Amniotic stem cell (primary cell): Measurements from ENCODE around the gene PRKCE.

Experiments used
- DNase-seq: peaks from one replicate; lab custom pipeline; 2025; lab: John Stamatoyannopoulos, UW

The PRKCE gene

DNA sequence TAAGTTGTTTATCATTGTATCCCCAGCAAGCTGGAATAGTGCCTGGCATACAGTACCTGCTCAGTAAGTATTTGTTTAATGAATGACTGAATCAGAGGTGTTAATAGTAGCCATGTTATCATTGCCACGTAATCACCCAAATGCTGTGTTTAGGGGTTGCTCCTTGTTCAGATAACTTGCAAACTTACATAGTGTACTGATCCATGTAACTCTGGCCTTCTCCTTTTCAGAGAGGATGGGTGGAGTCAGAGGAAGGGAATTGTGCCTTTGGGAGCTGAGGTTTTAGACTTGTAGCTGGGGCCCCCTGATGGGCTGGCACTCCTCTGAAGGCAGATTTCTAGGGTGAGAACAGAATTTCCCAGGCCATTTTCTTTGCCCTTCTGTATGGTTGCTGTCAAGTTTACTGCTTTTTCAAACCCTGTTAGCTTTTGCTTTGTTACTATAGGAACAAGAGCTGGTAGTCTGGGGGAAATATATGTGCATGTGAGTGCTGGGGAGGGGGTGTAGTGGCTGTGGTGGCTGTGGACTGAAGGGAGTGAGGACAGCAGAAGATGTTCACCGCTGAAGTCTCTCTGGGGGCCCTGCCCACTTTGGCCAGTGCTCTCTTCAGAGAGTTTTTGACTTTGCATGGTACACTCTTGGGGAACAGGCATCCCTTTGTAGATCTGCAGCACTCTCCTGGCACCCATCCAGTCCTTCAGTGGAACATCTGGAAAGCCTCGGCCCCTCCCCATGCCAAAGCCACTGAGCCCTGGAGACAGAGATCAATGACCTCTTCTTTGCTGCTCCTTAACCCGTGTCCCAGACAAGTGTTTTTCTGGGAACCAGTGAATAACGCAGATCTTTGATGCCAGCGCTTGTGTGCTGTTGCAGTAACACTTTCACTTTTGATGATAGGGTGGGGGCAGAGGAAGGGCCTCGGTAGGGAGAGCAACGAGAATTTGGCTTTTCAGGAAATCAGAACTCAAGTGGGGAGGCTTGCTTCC is 209.0 kb downstream of the PRKCE start:
- DNase-seq: no peak

DNA sequence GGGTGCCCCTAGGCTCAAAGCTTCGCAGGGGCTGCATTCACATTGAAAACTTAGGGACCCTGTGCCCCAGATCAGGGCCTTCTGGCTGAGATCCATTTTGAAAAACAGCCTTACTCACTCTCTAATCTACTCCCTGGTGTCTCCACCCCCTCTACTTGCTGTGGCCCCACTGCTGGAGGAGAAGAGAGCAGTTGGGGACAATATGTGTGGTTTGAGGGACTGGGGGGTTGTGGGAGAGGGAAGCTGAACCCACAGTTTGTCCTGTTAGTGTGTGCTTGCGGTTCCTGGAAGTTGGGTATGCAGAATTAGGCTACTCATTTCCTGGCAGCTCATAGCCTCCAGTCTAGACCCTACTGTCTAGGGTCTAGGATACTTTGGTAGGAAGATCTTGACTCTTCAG is 211.4 kb downstream of the PRKCE start:
- DNase-seq: no peak

DNA sequence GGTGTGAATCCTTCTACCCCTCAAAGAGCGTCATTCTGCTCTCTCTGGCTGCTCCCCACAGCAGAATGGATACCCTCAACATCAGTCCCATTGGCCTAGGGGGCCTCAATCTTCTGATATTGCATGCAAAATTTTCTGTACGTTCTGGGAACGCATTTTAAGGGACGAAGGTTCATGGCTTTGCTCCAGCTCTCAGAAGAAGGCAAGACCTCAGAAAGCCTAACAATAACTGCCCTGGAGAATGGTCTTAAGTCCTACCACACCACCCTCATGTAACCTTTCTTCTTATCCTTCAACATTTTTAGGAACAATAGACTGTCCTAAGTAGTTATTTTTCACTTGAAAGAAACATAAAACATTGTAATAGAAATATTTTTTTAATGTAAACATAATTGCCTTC is 212.6 kb downstream of the PRKCE start:
- no peak for DNase-seq

DNA sequence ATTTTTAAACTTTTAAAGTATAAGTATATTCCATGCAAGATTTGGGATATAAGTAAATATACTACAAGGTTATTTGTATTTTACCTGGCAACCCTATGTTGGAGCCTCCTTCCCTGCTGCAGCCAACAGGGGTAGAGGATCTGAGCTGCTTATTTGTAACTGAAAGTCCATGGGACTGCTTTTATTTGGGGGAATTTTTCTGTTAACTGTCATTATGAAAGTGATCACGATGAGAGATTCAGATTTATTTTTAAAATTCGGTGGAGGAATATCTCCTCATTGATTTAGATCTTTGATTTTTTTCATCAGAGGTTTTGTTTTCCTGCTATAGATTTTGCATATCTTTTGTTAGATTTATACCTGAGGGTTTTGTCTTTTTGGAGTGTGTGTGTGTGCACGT is 215.9 kb downstream of the PRKCE start:
- DNase-seq: no peak

DNA sequence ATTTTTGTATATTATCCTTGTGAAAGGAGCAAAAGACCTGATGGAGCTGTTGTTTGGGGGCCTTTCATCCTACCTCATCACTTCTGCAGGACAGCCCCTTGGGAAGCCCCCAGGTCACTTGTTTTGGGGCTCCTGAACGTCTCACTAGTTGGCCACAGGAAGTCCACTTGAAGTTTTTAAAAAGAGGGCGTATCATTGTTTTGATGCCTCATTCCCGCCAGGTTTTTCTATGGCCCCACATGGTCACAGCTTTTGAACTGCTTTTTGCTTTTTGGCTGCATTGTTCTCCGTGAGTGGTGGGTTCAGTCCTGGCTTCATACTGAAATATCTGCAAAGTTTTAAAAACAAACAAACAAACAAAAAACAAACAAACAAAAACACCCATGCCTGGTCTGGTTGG is 216.3 kb downstream of the PRKCE start:
- DNase-seq: no peak

DNA sequence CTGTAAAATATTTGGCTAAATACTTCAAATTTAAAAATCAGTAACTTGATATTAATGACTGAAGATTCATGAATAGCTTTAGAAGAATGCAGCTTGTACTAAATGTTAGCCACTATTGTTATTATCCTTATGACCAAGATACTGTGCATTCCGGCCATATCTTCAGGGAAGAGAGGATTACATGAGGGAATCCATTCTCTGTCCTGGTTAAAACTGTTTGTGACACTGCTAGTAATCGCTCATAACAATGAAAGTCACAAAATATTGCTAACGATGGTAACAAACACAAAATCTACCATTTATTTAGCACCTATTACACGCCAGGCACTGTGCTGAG is 217.7 kb downstream of the PRKCE start:
- DNase-seq: no peak

DNA sequence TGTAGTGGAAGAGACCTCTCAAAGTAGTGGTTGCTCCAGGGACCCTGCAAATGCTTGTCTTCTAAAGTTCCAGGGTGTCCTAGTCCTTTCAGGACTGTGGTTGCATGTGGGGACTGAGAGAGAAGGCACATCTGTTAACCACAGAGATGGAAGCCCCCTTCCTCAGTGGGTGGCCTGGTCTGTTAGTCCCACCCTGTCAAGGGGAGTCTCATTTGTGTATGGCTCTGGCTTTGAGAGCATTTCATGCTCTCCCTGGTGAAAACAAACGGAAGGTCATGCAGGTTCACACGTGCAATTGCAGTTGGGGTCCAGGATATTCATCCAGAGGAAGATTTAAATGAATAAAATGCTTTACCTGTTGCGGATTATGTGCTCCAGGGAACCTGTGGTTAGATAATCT is 219.6 kb downstream of the PRKCE start:
- no peak for DNase-seq

DNA sequence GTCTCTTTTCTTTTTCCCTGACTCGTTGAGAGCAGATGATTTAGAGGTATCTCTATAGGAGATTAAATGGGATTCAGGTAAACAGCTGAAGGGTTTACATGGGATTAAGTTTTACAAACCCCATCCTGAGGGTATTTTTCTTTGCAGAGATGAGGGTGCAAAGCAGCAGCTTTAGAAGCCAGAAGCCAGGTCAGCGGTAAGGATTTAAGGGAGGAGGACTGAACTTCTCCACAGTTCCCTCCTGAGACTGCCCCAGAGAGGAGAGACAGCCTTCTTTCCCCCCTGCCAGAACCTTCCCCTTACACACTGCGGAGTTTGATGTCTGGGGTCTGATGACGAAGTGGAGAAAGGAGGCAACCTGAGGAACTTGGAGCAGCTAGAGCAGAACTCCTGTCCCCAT is 220.1 kb downstream of the PRKCE start:
- no peak for DNase-seq

DNA sequence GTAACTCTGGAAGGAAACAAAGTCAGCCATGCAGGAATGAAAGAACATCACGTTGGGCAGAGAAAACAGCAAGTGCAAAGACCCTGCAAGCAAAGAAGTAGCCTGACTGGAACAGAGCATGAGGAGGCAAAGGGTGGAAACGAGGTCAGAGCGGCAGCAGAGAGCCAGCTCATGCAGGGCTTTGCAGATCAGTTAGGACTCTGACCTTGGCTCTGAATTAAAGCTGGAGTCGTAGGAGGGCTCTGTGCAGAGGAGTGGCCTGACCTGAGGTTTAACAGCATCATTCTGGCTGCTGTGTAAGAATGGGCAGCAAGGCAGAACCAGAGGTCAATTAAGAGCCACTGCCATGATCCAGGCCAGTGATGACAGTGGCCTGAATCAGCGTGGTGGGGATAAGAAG is 220.7 kb downstream of the PRKCE start:
- no peak for DNase-seq

DNA sequence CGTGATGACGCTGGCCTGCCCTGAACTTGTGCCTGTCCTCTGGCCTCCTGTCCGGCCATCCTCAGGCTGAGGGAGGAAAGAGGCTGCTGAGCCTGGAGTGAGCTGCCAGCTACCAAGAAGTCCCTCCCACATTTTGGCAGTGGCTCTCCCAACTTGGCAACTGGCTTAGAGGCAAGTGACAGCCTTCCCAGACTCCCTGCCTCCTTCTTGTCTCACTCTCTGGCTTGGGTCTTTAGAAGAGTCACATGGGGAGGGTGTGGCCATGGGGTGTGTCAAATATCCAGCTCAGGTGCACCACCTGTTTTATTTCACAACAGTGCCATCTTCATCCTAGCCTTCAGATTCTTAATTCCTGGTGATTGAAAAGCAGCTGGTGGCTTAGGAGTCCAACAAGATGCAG is 222.9 kb downstream of the PRKCE start:
- DNase-seq: no peak

DNA sequence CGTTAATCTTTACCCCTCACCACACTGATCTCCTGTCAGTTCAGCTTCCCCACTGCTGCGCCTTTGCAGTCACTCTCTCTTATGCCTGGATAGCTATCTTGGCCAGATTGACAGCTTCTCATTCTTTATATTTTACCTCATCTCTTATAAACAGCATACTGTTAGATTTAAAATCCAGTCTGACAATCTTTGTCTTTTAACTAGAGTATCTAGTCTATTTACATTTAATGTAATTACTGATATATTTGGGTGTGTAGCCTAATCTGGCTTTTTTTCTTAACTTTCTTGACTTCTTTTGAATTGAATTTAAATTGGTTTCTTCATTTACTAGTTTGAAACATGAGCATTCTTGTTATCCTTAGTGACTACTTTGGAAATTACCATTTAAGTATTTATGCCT is 225.1 kb downstream of the PRKCE start:
- no peak for DNase-seq

DNA sequence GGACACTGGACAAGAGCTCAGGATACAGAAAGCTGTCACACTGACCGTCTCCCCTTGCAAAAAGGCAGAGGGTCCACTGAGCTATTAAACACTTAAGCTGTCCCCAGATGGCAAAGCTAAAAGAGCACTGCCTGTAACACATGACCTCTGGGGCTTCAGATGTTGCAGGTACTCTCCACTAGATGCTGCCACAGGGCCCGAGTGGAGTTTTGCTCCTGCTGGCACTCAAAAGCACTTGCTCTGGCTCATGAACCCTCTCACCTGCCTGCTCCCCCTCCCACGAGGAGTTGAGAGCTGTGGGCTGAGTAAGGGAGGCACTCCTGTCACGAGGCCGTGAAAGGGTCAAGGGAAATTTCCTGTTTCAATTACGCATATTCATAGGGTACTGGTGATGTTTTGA is 227.9 kb downstream of the PRKCE start:
- DNase-seq: no peak

DNA sequence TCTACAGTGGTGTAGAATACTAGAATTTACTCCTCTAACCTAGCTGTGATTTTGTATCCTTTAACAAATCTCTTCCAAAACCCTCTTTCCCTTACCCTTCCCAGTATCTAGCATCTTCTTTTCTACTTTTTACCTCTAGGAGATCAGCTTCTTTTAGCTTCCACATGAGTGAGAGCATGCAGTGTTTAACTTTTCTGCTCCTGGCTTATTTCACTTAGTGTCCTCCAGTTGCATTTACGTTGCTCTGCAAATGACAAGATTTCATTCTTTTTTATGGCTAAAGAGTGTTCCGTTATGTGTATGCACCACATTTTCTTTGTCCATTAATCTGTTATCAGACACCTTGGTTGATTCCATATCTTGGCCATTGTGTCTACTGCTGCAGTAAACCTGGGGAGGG is 228.5 kb downstream of the PRKCE start:
- DNase-seq: no peak

DNA sequence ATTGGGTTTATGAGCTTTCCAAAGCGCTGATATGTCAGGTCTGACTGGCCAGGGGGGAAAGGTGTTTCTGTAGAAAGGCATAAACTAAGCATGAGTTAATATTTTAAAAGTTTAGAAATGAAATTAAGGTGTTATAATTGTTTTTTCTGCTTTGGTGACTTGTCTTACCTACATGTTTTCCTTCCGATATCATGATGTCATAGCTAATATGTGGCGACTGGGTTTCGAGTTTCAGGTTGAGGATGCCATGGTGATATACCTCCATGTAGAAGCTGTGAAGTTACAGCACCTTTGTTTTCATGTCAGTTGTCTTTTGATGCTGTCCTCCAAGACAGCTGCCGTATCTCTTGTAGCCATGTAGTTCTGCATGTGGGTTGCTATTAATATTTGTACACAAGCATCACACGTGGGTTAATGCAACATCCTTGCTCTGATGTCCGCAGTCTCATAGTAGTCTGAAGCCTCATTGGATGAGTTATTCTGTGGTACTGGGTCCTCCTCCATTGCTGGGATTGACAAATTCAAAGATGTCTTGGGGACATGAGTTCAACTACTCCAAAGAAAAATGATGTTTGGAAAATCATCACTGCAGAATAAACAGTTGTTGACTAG is 230.6 kb downstream of the PRKCE start:
- DNase-seq: no peak

DNA sequence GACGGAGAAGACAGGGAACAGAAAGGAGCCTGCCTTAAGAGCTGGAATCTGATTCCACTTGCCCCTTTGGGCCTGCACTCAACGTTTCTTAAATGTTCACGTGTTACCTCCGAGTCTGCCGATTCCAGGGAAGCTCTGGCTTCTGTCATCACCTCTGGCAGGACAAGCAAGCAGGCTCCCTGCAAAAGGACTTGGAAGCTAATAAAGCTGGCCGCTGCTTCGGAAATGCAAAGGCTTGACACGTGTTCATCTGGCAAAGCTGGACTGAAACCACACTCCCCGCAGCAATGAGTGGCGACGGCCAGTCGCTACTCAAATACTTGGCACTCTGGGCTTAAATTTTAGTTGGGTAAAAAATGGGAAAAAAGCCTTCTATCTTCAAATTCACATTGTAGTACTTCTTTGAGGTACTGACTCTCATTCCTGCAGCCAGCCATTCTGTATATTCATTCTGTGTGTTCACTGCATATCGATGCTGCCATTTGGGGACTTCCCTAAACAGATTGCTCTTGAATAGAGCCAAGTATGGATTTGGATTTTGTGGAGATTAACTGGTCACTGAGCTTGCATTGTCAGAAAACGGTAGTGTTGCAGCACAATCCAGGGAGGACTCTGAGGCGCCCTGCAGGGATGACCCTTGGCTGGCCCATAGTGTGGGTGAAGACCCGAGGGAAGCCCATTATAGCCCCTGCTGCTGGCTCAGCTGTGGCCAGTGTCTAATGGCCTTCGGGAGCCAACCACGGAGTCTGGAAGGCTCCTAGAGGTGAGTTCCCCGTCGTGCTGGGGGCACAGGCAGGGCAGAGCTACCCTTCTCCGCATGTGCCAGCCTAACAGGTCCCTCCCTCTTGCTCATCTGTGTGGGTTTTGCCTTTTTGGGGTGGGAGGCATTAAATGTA is 231.5 kb downstream of the PRKCE start:
- DNase-seq: no peak

DNA sequence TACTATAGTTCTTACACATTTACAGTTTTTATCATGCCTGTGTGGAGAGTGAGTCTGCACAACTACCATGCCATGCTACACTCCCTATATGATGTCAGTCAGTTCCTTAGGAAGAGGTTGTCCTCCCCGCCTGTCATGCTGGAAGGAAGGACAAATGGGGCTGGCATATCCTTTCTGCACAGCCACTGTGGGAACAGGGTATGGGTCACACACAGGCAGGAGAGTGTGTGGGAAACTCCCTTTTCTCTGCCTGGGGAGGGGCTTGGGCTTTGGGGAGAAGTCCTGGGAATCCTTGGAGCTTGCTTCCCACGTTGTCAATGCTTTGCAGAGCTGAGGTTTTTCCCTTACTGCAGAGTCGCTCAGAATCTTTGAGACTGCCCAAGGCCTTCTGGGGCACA is 232.1 kb downstream of the PRKCE start:
- no peak for DNase-seq

DNA sequence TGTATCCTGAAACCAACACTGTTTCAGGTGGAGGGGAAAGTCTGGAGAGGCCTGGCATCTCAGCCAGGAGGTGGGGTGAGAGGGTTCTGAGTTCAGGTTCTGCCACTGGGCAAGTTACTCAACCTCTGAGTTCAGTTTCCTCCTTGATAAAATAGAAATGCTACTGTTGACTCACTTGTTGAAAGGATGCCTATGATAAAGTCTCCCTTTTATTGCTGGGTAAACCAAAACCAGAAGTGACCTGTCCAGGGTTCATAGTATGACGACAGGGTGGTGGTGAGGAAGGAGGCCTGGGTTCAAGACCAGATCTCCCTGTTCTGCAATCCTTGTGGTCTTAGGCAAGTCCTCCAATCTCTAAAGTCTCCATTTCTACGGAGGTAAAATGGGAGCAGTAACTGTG is 232.7 kb downstream of the PRKCE start:
- no peak for DNase-seq

DNA sequence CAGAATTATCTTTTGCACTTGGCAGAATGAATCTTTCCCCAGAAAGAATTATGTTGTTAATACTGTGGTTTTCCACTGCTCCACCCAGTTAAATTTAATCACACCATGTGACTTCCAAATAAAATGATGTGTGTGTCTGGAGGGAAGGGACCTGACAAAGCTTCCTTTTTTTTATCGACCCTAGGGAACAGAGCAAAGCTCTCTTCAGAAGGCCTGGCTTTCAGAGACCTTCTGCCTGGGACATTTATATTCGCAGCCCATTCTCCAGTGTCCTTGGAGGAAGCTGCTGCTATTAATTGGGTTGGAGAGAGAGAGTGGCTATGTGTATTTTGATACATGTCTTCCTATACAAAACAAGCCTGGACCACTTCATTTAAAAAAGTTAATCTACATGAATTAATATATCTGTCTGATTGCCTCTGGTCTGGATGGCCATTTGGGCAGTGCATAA is 233.7 kb downstream of the PRKCE start:
- no peak for DNase-seq

DNA sequence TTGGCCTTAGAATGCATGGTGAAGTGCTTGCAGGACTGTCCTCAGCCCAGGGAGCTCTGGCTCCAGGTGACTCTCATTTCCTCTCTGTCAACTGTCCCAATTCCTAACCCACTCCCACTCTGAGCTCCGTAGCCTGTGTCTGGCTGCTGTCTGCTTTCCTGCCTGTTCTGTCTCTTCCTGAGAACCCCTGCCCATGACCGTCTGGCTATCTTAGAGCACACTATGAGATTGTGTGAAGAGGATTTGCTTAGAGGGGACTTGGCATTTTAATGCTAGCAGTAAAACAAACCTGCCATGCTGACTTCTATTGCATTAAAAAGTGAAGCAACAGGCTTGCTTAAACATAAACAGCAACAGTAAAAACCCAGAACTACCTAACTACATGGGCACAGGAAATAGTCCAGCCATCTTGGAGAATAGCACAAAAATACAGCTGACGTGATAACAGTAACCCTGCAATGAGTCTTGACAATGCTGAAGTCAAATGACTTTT is 234.7 kb downstream of the PRKCE start:
- DNase-seq: no peak

DNA sequence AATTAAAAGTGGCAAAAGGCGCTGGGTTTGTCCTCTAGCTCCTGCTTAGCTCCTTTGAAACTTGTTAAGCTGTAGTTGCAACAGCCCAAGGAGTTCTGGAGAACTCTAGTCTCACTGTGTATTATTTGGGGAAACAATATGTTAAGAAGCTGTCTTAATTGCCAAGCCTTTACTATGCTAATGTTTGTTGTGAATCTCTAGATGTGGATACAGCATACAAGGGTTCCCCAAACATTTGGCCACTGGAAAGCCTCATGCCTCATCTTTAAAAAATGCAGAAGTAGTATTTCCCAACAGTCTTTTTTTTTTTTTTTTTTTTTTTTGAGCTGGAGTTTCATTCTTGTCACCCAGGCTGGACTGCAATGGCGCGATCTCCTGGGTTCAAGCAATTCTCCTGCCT is 236.7 kb downstream of the PRKCE start:
- no peak for DNase-seq

DNA sequence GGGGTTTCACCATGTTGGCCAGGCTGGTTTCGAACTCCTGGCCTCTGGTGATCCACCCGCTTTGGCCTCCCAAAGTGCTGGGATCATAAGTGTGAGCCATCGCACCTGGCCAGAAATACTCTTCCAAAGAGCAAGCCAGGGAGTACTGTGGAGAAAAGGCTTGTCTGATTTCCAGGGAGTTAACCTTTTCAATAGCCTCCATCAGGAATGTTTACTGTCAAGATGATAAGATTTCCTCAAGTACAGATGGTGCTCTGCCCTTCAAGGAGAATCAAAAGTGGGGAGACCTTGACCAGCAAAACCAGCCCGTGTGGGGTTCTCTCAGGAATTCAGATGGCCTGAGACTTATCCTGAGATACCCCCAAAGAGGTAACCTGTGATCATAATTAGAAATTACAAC is 237.2 kb downstream of the PRKCE start:
- DNase-seq: no peak

DNA sequence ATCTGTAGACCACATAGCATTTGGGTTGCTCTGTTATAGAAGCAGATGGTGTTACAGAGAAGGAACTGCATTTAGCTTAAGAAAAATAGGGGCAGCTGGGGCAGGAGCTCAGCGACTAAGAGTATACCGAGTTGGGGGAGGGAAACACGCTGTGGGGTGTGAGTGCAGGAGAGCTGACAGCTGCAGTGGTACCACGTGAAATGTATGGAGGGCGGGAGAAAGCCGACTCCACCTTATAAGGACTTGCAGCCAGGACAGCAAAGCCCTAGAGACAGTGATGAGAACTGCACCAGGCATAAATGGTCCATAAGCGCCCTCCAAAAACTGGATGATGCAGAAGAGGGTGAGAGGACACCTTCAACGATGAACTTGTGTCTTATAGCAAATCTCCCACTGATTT is 237.6 kb downstream of the PRKCE start:
- DNase-seq: no peak
